Measurements from ENCODE around the gene CMTM7.
"Not testable (repeated sequence)": the region's sequence is repeated elsewhere in the genome, so short reads cannot be mapped to it uniquely, and the experiment has no call there.

The CMTM7 gene

GRCh38 chr3:32438596-32439344, 47.1 kb downstream of the CMTM7 start:
- peak; percentile 26 for DNase-seq

DNA sequence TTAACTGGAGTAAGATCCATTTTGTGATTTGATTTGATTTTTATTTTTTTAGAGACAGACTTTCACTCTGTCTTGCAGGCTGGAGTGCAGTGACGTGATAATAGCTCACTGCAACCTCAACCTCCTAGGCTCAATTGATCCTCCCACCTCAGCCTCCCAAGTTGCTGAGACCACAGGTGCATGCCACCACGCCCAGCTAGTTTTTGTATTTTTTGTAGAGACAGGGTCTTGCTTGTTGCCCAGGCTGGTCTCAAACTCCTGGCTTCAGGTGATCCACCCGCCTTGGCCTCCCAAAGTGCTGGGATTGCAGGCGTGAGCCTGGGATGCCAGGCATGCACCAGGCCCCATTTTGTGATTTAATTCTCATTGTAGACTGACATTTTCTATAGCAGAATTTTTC, 47.8 kb downstream of the CMTM7 start:
- DNase-seq: not testable (repeated sequence)

DNA sequence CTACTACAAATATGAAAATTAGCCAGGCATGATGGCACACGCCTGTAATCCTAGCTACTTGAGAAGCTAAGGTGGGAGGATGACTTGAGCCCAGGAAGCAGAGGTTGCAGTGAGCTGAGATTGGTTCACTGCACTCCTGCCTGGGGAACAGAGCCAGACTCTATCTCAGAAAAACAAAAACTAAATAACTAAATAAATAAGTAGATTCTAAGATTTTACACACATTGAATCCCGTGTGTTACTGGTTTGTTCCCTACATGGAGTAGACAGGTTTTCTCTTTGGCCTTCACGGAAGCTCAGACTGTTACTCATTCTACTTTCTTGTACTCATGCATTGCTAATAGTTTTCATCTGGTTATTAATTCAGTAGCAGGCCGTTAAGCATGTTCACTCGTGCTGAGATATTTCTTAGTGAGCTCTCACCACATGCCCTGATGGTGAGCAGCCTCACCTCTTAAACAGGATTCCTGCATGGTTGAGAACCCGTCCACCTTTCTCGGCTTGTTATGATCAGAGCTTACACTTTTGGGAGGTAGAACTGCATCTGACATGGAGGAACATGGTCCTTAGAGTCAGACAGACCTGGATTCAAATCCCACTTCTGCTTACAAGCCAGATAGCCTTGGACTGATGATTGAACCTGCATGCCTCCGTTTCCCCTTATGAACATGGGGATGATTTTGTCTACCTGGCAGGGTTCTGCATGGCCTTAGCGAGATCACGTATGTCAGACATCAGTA, 49.1 kb downstream of the CMTM7 start:
- DNase-seq: no peak

DNA sequence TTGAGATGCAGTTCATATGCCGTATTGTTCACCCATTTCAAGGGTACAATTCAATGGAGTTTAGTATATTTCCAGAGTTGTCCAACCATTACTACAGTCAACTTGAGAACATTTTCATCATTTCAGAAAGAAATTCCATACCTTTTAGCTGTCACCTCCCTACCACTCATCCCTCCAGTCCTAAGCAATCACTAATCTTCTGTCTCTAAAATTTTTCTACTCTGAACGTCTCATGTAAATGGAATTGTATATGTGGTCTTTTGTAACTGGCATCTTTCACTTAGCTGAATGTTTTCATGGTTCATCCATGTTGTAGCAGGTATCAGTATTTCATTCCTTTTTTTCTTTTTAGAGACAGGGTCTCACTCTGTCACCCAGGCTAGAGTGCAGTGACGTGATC, 51.1 kb downstream of the CMTM7 start:
- no peak for DNase-seq

DNA sequence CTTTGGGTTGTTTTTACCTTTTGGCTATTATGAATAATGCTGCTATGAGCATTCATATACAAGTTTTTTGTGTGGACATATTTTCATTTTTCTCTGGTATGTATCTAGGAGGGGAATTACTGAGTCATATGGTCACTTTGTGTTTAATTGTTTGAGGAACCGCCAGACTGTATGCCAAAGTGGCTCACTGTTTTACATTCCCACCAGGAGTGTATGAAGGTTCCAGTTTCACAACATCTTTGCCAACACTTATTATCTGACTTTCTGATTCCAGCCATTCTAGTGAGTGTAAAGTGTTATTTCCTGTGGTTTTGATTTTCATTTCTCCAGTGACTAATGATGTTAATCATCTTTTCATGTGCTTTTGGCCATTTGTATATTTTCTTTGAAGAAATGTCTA, 51.8 kb downstream of the CMTM7 start:
- DNase-seq: no peak

GRCh38 chr3:32447865-32448400, 56.3 kb downstream of the CMTM7 start:
- no peak for DNase-seq

GRCh38 chr3:32448686-32449474, 57.2 kb downstream of the CMTM7 start:
- no peak for DNase-seq

DNA sequence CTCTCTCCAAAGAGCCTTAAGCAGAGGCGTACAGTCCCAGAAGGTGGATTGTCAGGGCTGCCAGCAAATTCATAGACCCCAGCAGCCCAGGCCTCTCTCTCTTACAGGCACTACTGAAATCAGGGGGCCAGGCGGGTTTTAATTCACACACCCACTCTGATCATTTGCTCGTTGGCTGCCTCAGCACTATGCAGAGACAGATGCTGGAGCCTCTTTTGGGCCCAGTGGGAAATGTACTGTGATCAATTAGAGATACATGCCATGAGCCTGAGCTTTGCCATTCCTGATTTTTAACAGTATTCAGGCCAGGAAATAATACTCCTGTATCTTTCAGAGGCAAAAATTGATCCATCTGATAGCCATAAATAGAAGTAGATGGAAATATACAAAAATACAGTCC, 58.0 kb downstream of the CMTM7 start:
- no peak for DNase-seq

DNA sequence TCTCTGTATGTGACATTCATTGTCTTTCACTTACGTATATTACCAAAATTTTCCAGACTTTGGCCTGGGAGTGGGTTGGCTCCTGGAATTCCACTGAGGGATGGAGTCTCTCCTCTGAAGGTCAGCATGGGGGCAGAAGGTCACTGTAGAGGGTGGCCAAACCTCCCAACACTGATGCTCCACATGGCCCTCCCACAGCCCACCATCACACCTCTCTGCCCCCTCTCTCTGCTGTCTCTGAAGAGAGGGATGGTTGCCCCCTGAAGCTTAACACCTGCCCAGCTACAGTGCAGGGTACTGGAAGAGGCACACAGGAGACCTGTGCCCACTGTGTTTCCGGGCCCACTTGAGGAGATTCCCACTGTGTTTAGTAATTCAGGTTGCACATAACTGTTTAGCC, 58.8 kb downstream of the CMTM7 start:
- DNase-seq: no peak

- DNase-seq: no peak
These were observed 59.5 kb downstream of the CMTM7 start for GRCh38 chr3:32450992-32451659.

GRCh38 chr3:32452009-32452408, 60.4 kb downstream of the CMTM7 start:
- DNase-seq: no peak

- DNase-seq: no peak
These were observed 61.7 kb downstream of the CMTM7 start for GRCh38 chr3:32453346-32453745.

- DNase-seq: no peak
These were observed 62.5 kb downstream of the CMTM7 start for GRCh38 chr3:32454111-32454510.

- no peak for DNase-seq
These were observed 63.3 kb downstream of the CMTM7 start for GRCh38 chr3:32454731-32455608.

GRCh38 chr3:32455609-32456428, 64.2 kb downstream of the CMTM7 start:
- peak; percentile 55 for DNase-seq

GRCh38 chr3:32456429-32457130, 64.9 kb downstream of the CMTM7 start:
- DNase-seq: no peak

GRCh38 chr3:32457971-32458471, 66.4 kb downstream of the CMTM7 start:
- peak; percentile 86 for DNase-seq

DNA sequence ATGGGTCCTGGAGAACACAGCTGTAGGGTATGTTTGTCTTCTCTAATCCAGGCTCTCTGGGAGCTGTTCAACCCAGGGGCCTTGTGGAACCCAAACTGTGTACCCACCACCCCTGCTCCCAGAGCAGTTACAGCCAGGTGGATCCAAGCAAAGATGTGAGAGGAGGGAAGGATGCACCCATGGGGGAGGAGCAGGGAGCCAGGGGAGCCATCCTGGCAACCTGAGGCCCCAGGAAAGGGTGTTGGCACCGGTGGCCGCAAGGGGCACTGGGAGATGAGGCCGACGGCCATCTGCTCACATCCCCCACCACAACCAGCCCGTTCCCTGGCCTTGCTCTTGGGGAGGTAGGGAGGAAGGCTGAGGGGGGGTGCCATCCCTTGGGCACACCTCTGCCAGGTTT, 67.8 kb downstream of the CMTM7 start:
- no peak for DNase-seq

DNA sequence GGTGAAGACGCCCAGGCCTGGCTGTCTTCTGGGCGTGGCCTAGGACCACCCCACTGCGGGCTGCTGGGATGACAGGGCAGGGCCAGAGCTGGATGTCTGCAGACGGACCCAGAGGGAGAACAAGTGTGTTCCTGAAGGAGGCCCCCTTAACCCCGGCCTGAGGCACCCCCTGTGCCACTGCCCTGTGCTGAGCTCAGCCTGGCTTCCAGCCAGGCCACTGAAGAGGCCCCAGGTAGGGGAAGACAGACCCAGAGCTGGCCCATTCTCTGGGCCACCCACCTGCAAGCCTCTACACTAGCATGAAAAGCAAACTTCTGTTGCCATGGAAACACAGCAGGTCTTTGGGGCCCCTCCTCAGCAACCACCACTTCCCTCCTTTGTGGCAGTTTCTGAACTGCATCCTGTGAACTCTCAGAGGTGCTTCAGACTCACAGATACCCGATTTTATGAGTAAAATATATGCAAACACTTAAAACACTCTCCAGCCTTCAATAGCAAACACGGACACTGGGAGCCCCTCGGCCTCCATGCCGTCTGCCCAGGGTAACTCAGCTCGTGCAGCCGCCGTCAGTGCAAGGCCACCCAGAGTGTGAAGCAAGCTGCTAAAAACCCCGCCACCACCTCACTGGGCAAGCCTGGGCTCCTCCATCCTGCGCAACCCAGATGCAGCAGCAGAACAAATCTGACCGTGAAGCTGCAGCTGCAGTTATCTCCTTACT, 68.5 kb downstream of the CMTM7 start:
- DNase-seq: peak; percentile 94

Data from CD4-positive, alpha-beta T cell treated with Interleukin-12 subunit alpha and Interleukin-12 subunit beta, for 1 hour (primary cell).